ENCODE results near the gene KRT32.

KRT32 gene

DNA sequence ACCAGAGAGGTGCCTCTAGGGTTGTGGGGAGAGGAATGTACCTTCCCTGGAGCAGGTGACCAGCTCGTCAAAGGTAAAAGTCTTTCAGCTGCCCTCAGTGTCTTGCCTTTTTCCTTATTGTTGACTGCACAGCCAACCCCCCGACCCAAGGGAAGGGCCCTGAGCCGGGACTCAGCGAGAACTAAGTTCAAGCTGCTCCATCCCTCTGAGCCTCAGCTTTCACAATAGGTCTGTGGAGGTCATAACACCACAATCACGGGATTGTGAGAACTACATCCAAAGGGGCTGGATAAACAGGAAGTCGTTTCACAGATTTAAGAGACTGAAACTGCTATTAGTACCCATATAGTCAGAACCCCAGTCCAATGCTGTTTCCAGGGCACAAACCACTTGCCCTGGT is 25.2 kb upstream of the KRT32 start:
- Histone ChIP-seq H3K4me3 (ENCODE audit: low read length in 2 of 2) (no peak overlapping the region), H4K91ac (ENCODE audit: low read depth, low read length, poor library complexity) (no peak overlapping the region), H3K27me3 (ENCODE audit: control insufficient read depth in 3 of 3, insufficient read depth in 3 of 3, low read depth in 1 of 3, low read length in 3 of 3) (peaks cover 0 to 16% (median 0%) of the 10 kb centered on the region in 3 experiments), H2BK5ac (ENCODE audit: low read length) (no peak overlapping the region), H3K36me3 (replicated peaks in 1 of 2; ENCODE audit: control insufficient read depth in 2 of 2, insufficient read depth in 2 of 2, low read length in 2 of 2) (no peaks in the 10 kb centered on the region), H3K4me1 (ENCODE audit: control insufficient read depth in 2 of 2, insufficient read depth in 1 of 2, low read depth in 1 of 2, low read length in 2 of 2) (no peaks in the 10 kb centered on the region), H3K27ac (replicated peaks; ENCODE audit: low read length) (no peak overlapping the region), H2AK5ac (ENCODE audit: low read depth, low read length) (no peak overlapping the region), H3K14ac (ENCODE audit: low read length) (no peak overlapping the region), H3K4me2 (ENCODE audit: insufficient read depth, low read length, poor library complexity, severe bottlenecking) (no peak overlapping the region), H3K9ac (ENCODE audit: low read depth, low read length, poor library complexity) (no peak overlapping the region), H3K18ac (ENCODE audit: low read length) (no peak overlapping the region), H3K4ac (ENCODE audit: low read length) (no peak overlapping the region), H2AFZ (ENCODE audit: low read length) (no peak overlapping the region), H2BK12ac (ENCODE audit: low read length) (no peak overlapping the region), H3K79me1 (ENCODE audit: low read depth, low read length) (no peaks in the 10 kb centered on the region), H3K23ac (ENCODE audit: low read depth, low read length, poor library complexity) (no peak overlapping the region), H2BK15ac (ENCODE audit: low read length) (no peak overlapping the region), H2BK120ac (ENCODE audit: low read depth, low read length) (no peak overlapping the region), H3K9me3 (replicated peaks in 1 of 2; ENCODE audit: control insufficient read depth in 2 of 2, insufficient read depth in 1 of 2, low read depth in 1 of 2, low read length in 2 of 2) (no peaks in the 10 kb centered on the region), H4K8ac (ENCODE audit: low read depth, low read length) (no peak overlapping the region)
- no CpG with 5 or more reads among the region's 6 CpGs for WGBS, 2 donors (ENCODE audit: extremely low coverage in 2 of 2, insufficient read length in 2 of 2, insufficient replicate concordance in 1 of 2)
- no peak for DNase-seq (ENCODE audit: low spot score)

DNA sequence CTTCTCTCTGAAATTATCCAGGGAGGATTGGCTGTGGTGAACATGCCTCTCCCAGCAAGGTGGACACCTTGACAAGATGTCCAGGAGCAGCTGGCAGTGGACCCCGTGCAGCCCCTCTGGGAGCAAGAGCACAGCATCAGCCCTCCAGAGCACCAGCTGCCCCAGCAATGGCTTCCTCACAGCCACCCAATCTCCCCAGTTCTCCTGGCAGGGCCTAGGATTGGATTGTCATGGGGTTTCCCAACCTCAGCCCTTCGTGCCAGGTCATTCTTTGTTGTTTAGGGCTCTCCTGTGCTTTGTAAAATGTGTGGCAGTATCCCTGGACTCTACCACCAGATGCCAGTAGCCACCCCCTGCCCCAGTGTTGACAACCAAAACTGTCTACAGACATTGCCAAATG is 24.3 kb upstream of the KRT32 start:
- Histone ChIP-seq H2BK12ac (ENCODE audit: low read length) (no peak overlapping the region), H2AK5ac (ENCODE audit: low read depth, low read length) (no peak overlapping the region), H3K27me3 (ENCODE audit: control insufficient read depth in 3 of 3, insufficient read depth in 3 of 3, low read depth in 1 of 3, low read length in 3 of 3) (peaks cover 0 to 20% (median 0%) of the 10 kb centered on the region in 3 experiments), H3K36me3 (replicated peaks in 1 of 2; ENCODE audit: control insufficient read depth in 2 of 2, insufficient read depth in 2 of 2, low read length in 2 of 2) (no peaks in the 10 kb centered on the region), H3K27ac (replicated peaks; ENCODE audit: low read length) (no peak overlapping the region), H2AFZ (ENCODE audit: low read length) (no peak overlapping the region), H4K8ac (ENCODE audit: low read depth, low read length) (no peak overlapping the region), H2BK120ac (ENCODE audit: low read depth, low read length) (no peak overlapping the region), H2BK15ac (ENCODE audit: low read length) (no peak overlapping the region), H3K23ac (ENCODE audit: low read depth, low read length, poor library complexity) (no peak overlapping the region), H3K4me2 (ENCODE audit: insufficient read depth, low read length, poor library complexity, severe bottlenecking) (no peak overlapping the region), H3K4me1 (ENCODE audit: control insufficient read depth in 2 of 2, insufficient read depth in 1 of 2, low read depth in 1 of 2, low read length in 2 of 2) (no peaks in the 10 kb centered on the region), H3K9me3 (replicated peaks in 1 of 2; ENCODE audit: control insufficient read depth in 2 of 2, insufficient read depth in 1 of 2, low read depth in 1 of 2, low read length in 2 of 2) (no peaks in the 10 kb centered on the region), H3K79me1 (ENCODE audit: low read depth, low read length) (no peaks in the 10 kb centered on the region), H2BK5ac (ENCODE audit: low read length) (no peak overlapping the region), H3K9ac (ENCODE audit: low read depth, low read length, poor library complexity) (no peak overlapping the region), H4K91ac (ENCODE audit: low read depth, low read length, poor library complexity) (no peak overlapping the region), H3K4me3 (ENCODE audit: low read length in 2 of 2) (no peak overlapping the region), H3K14ac (ENCODE audit: low read length) (no peak overlapping the region), H3K18ac (ENCODE audit: low read length) (no peak overlapping the region), H3K4ac (ENCODE audit: low read length) (no peak overlapping the region)
- DNase-seq (ENCODE audit: low spot score) = no peak
- WGBS, 2 donors (ENCODE audit: extremely low coverage in 2 of 2, insufficient read length in 2 of 2, insufficient replicate concordance in 1 of 2) = no CpG with 5 or more reads among the region's 2 CpGs

DNA sequence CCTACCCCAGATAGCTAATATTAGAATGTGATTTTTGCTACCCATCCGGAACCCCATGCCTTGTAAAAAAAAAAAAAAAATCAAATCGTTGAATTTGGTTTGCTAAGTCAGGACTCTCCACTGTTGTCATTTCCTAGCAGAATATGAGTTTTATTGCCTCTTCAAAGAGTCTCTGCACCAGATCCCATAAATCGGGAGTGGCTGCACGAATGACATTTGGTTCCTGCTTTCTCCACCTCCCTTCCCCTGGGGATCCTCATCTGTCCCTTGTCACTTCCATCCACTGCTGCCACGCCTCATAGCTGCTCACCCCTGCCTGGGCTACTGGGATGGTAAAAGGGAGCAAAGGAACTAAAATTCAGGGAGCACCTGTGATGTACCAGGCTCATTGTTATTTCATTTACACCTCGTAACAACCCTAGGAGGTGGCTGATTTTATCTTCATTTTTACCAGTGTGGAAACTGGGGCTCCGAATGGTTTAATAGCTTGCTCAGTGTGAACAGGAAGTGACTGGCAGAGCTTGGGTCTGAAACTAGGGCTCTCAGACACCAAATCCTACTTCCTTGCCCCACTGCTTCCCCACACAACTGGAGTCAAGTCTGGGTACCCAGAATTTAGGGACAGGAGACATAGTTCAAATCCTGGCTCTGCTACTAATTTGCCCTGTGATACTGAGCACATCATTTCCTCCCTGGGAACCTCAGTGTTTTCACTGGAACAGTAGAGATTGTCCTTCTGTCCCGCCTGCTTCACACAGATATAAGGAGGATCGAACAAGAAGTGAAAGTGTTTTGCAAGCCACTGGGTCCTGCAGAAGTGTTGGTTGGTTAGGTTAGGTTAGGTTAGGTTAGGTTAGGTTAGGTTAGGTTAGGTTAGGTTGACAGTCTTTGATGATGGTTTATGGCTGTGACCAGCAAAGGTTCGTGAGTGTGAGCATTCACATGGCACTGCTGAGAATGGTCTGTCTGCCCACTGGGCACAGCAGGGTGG is 23.1 kb upstream of the KRT32 start:
- H3K9ac ChIP-seq (ENCODE audit: low read depth, low read length, poor library complexity) = no peak overlapping the region
- H4K91ac ChIP-seq (ENCODE audit: low read depth, low read length, poor library complexity) = no peak overlapping the region
- peaks cover 0 to 24% (median 0%) of the 10 kb centered on the region in 3 experiments for H3K27me3 ChIP-seq (ENCODE audit: control insufficient read depth in 3 of 3, insufficient read depth in 3 of 3, low read depth in 1 of 3, low read length in 3 of 3)
- no peak overlapping the region for H3K4me2 ChIP-seq (ENCODE audit: insufficient read depth, low read length, poor library complexity, severe bottlenecking)
- no CpG with 5 or more reads among the region's 10 CpGs for WGBS, 2 donors (ENCODE audit: extremely low coverage in 2 of 2, insufficient read length in 2 of 2, insufficient replicate concordance in 1 of 2)
- no peak overlapping the region for H2BK120ac ChIP-seq (ENCODE audit: low read depth, low read length)
- H4K8ac ChIP-seq (ENCODE audit: low read depth, low read length) = no peak overlapping the region
- H2AFZ ChIP-seq (ENCODE audit: low read length) = no peak overlapping the region
- no peaks in the 10 kb centered on the region for H3K36me3 ChIP-seq (replicated peaks in 1 of 2; ENCODE audit: control insufficient read depth in 2 of 2, insufficient read depth in 2 of 2, low read length in 2 of 2)
- H3K23ac ChIP-seq (ENCODE audit: low read depth, low read length, poor library complexity) = no peak overlapping the region
- no peaks in the 10 kb centered on the region for H3K79me1 ChIP-seq (ENCODE audit: low read depth, low read length)
- H3K4me1 ChIP-seq (ENCODE audit: control insufficient read depth in 2 of 2, insufficient read depth in 1 of 2, low read depth in 1 of 2, low read length in 2 of 2) = no peaks in the 10 kb centered on the region
- H3K4me3 ChIP-seq (ENCODE audit: low read length in 2 of 2) = no peak overlapping the region
- H3K4ac ChIP-seq (ENCODE audit: low read length) = no peak overlapping the region
- no peak for DNase-seq (ENCODE audit: low spot score)
- no peaks in the 10 kb centered on the region for H3K9me3 ChIP-seq (replicated peaks in 1 of 2; ENCODE audit: control insufficient read depth in 2 of 2, insufficient read depth in 1 of 2, low read depth in 1 of 2, low read length in 2 of 2)
- no peak overlapping the region for H3K14ac ChIP-seq (ENCODE audit: low read length)
- H3K27ac ChIP-seq (replicated peaks; ENCODE audit: low read length) = no peak overlapping the region
- no peak overlapping the region for H2BK12ac ChIP-seq (ENCODE audit: low read length)
- H2BK15ac ChIP-seq (ENCODE audit: low read length) = no peak overlapping the region
- no peak overlapping the region for H2AK5ac ChIP-seq (ENCODE audit: low read depth, low read length)
- H3K18ac ChIP-seq (ENCODE audit: low read length) = no peak overlapping the region
- no peak overlapping the region for H2BK5ac ChIP-seq (ENCODE audit: low read length)

DNA sequence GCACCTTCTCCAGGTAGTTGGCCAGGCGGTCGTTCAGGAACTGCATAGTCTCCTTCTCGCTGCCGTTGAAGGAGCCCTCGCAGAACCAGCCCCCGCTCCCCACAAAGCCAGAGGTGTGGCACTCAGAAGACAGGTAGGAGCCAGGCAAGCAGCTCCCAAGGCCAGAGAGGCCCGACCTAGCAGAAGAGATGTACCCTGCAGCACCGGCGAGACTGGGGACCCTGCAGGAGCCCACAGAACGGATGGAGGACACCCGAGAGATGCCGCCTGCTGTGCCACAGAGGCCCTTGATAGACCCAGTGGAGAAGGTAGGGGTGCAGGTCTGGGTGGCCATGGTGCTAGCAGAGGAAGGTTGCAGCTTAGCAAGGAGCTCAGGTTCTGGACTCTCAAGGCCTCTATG is 22.3 kb upstream of the KRT32 start, which contains the start of gene KRT36:
KRT36 (minus strand) TSS at position 380 of the 400 bp plus-strand sequence; CDS start at position 334, 46 bp downstream.
- peak within 1 kb of the TSS; percentile 33 for H2BK15ac ChIP-seq (ENCODE audit: low read length)
- H4K8ac ChIP-seq (ENCODE audit: low read depth, low read length) = no peak within 1 kb of the TSS
- WGBS, 2 donors (ENCODE audit: extremely low coverage in 2 of 2, insufficient read length in 2 of 2, insufficient replicate concordance in 1 of 2) = no CpG with 5 or more reads among the region's 12 CpGs
- no peak within 1 kb of the TSS for H3K27ac ChIP-seq (replicated peaks; ENCODE audit: low read length)
- H3K9ac ChIP-seq (ENCODE audit: low read depth, low read length, poor library complexity) = no peak within 1 kb of the TSS
- no peaks in the 10 kb centered on the region for H3K9me3 ChIP-seq (replicated peaks in 1 of 2; ENCODE audit: control insufficient read depth in 2 of 2, insufficient read depth in 1 of 2, low read depth in 1 of 2, low read length in 2 of 2)
- H3K18ac ChIP-seq (ENCODE audit: low read length) = no peak within 1 kb of the TSS
- DNase-seq (ENCODE audit: low spot score) = no peak
- no peak within 1 kb of the TSS for H4K91ac ChIP-seq (ENCODE audit: low read depth, low read length, poor library complexity)
- H2BK5ac ChIP-seq (ENCODE audit: low read length) = no peak within 1 kb of the TSS
- H3K4me3 ChIP-seq (ENCODE audit: low read length in 2 of 2) = no peak within 1 kb of the TSS
- H3K27me3 ChIP-seq (ENCODE audit: control insufficient read depth in 3 of 3, insufficient read depth in 3 of 3, low read depth in 1 of 3, low read length in 3 of 3) = peaks cover 0 to 24% (median 0%) of the 10 kb centered on the region in 3 experiments
- H3K14ac ChIP-seq (ENCODE audit: low read length) = no peak within 1 kb of the TSS
- H2AFZ ChIP-seq (ENCODE audit: low read length) = no peak within 1 kb of the TSS
- H2AK5ac ChIP-seq (ENCODE audit: low read depth, low read length) = no peak within 1 kb of the TSS
- no peaks in the 10 kb centered on the region for H3K79me1 ChIP-seq (ENCODE audit: low read depth, low read length)
- H3K23ac ChIP-seq (ENCODE audit: low read depth, low read length, poor library complexity) = no peak within 1 kb of the TSS
- H2BK120ac ChIP-seq (ENCODE audit: low read depth, low read length) = no peak within 1 kb of the TSS
- no peaks in the 10 kb centered on the region for H3K36me3 ChIP-seq (replicated peaks in 1 of 2; ENCODE audit: control insufficient read depth in 2 of 2, insufficient read depth in 2 of 2, low read length in 2 of 2)
- no peaks in the 10 kb centered on the region for H3K4me1 ChIP-seq (ENCODE audit: control insufficient read depth in 2 of 2, insufficient read depth in 1 of 2, low read depth in 1 of 2, low read length in 2 of 2)
- H2BK12ac ChIP-seq (ENCODE audit: low read length) = no peak within 1 kb of the TSS
- no peak within 1 kb of the TSS for H3K4ac ChIP-seq (ENCODE audit: low read length)
- H3K4me2 ChIP-seq (ENCODE audit: insufficient read depth, low read length, poor library complexity, severe bottlenecking) = no peak within 1 kb of the TSS
